GM18508 (cell line): ENCODE data around the gene LYST.
"Not testable (repeated sequence)": the region's sequence is repeated elsewhere in the genome, so short reads cannot be mapped to it uniquely, and the experiment has no call there.

Experiments used
- ATAC-seq: cut with Tn5 transposase; IDR thresholded peaks from one replicate; pipeline ENCODE4 v1.9.1; 2021; ENCODE audit warnings: moderate number of reproducible peaks; ENCODE audit not compliant: insufficient read depth, unreplicated experiment

The LYST gene

GRCh38 chr1:235646463-235646862 lies 220.2 kb downstream of the LYST start:
- no peak for ATAC-seq

- ATAC-seq = no peak
Measured at GRCh38 chr1:235644693-235645305, 221.9 kb downstream of the LYST start.

- no peak for ATAC-seq
Measured at GRCh38 chr1:235643837-235644692, 222.6 kb downstream of the LYST start.

GRCh38 chr1:235642943-235643371 lies 223.7 kb downstream of the LYST start:
- ATAC-seq = no peak

- no peak for ATAC-seq
Measured at GRCh38 chr1:235642011-235642942, 224.4 kb downstream of the LYST start.

GRCh38 chr1:235640580-235640979 lies 226.1 kb downstream of the LYST start:
- no peak for ATAC-seq

- no peak for ATAC-seq
Measured at GRCh38 chr1:235639226-235640205, 227.2 kb downstream of the LYST start.

GRCh38 chr1:235638612-235639011 lies 228.1 kb downstream of the LYST start:
- ATAC-seq = not testable (repeated sequence)

GRCh38 chr1:235637756-235638534 lies 228.8 kb downstream of the LYST start:
- no peak for ATAC-seq

GRCh38 chr1:235635938-235636662 lies 230.6 kb downstream of the LYST start:
- ATAC-seq = no peak

GRCh38 chr1:235632506-235633401 lies 234.0 kb downstream of the LYST start:
- ATAC-seq = no peak

- ATAC-seq = no peak
Measured at GRCh38 chr1:235631816-235632215, 234.9 kb downstream of the LYST start.

- ATAC-seq = no peak
Measured at GRCh38 chr1:235628316-235629005, 238.2 kb downstream of the LYST start.

GRCh38 chr1:235625831-235626230 lies 240.9 kb downstream of the LYST start:
- no peak for ATAC-seq

- no peak for ATAC-seq
Measured at GRCh38 chr1:235625340-235625739, 241.4 kb downstream of the LYST start.

- ATAC-seq = no peak
Measured at GRCh38 chr1:235624721-235625333, 241.9 kb downstream of the LYST start.
